Uterus (tissue), 4 donors: ENCODE measurements around the gene SERINC2. TPM values are rescaled to one million over a fixed set of nuclear protein-coding genes. Genes with fewer than 3 reads are reported as not detected.

ENCODE experiments used
- DNase-seq, 2 donors: peaks; one replicate each; pipeline ENCODE4 v3.0.0-alpha.2; 2019 to 2020
- H3K27ac ChIP-seq, 2 donors: fragments of 200-600 bp; sonication (generic); 1 replicate in 1 of 2; 2 replicates in 1 of 2; pipeline ENCODE4 v1.5.1; 2016 to 2018
- H3K27me3 ChIP-seq, 2 donors: fragments of 200-600 bp; sonication (generic); one replicate each; pipeline ENCODE4 v1.5.1; 2018 to 2019; ENCODE audit warnings: control low read depth in 1 of 2
- H3K36me3 ChIP-seq, 2 donors: fragments of 200-600 bp; sonication (generic); one replicate each; pipeline ENCODE4 v1.5.1; 2019; ENCODE audit warnings: control low read depth in 1 of 2
- H3K4me1 ChIP-seq, 2 donors: fragments of 200-600 bp; sonication (generic); one replicate each; pipeline ENCODE4 v1.5.1; 2018 to 2019; ENCODE audit warnings: control low read depth in 1 of 2
- H3K4me3 ChIP-seq, 2 donors: fragments of 200-600 bp; sonication (generic); 1 replicate in 1 of 2; 2 replicates in 1 of 2; pipeline ENCODE4 v1.5.1; 2018 to 2019; ENCODE audit warnings: mild to moderate bottlenecking in 1 of 2
- H3K9me3 ChIP-seq, 2 donors: fragments of 200-600 bp; sonication (generic); one replicate each; pipeline ENCODE4 v1.5.1; 2019; ENCODE audit warnings: control low read depth in 1 of 2
- CTCF ChIP-seq, 4 experiments: fragments of 200-600 bp in 2 of 4; fragments of 450-650 bp in 2 of 4; sonication (generic) in 2 of 4; IDR thresholded peaks; one replicate each; pipeline ENCODE4 v1.5.1; 2016 to 2019; ENCODE audit warnings: antibody characterized with exemption in 4 of 4, mild to moderate bottlenecking in 2 of 4, moderate library complexity in 1 of 4
- POLR2A ChIP-seq, 2 donors: fragments of 450-650 bp; IDR thresholded peaks; one replicate each; pipeline ENCODE4 v1.6.1; 2016; ENCODE audit warnings: antibody characterized with exemption in 2 of 2, mild to moderate bottlenecking in 1 of 2, moderate library complexity in 1 of 2
- intact Hi-C: fragments of 100-400 bp; cut with DNase I; formaldehyde crosslinking; loops from one replicate; pipeline ENCODE4 v1.15.1; 2023; ENCODE audit warnings: low total_unique reads
- total RNA-seq, 4 donors: library from RNA; depleted of rRNA in 3 of 4; stranded (reverse); fragments of >200 nt in 3 of 4; gene quantifications; one replicate each; pipeline versions ENCODE4 v1.1.0 to v1.2.4, GENCODE V29; 2014 to 2023
- donor health status: DM: yes; HTN: yes; CAD: no.

Gene SERINC2
- total RNA-seq, 4 donors from 2014 or later: 0.29 to 3.9 (median 1.7) TPM; not detected in 1

GRCh38 chr1:31447210-31447609, 34.2 kb downstream of the SERINC2 start:
- no peaks in the 10 kb centered on the region for H3K4me1 ChIP-seq
- no peak overlapping the region for H3K4me3 ChIP-seq
- intact Hi-C loops: no loop called here
- TF ChIP-seq CTCF (IDR thresholded peaks at IDR 0.05): no peak
- TF ChIP-seq POLR2A (IDR thresholded peaks at IDR 0.05): no peak
- H3K36me3 ChIP-seq: no peaks in the 10 kb centered on the region
- no peaks in the 10 kb centered on the region for H3K9me3 ChIP-seq
- no peak overlapping the region for H3K27ac ChIP-seq
- H3K27me3 ChIP-seq: peaks cover 0 to 4% of the 10 kb centered on the region in 2 donors
- no peak for DNase-seq

- Histone ChIP-seq H3K27me3 (peaks cover 0 to 4% of the 10 kb centered on the region in 2 donors), H3K4me1 (no peaks in the 10 kb centered on the region), H3K27ac (no peak overlapping the region), H3K36me3 (no peaks in the 10 kb centered on the region), H3K4me3 (no peak overlapping the region), H3K9me3 (peaks cover 0 to 6% of the 10 kb centered on the region in 2 donors)
- TF ChIP-seq CTCF (IDR thresholded peaks at IDR 0.05) (no peak), POLR2A (IDR thresholded peaks at IDR 0.05) (no peak)
- no peak for DNase-seq
- intact Hi-C loops: no loop called here
Measured at GRCh38 chr1:31453384-31454079, 40.5 kb downstream of the SERINC2 start.

DNA sequence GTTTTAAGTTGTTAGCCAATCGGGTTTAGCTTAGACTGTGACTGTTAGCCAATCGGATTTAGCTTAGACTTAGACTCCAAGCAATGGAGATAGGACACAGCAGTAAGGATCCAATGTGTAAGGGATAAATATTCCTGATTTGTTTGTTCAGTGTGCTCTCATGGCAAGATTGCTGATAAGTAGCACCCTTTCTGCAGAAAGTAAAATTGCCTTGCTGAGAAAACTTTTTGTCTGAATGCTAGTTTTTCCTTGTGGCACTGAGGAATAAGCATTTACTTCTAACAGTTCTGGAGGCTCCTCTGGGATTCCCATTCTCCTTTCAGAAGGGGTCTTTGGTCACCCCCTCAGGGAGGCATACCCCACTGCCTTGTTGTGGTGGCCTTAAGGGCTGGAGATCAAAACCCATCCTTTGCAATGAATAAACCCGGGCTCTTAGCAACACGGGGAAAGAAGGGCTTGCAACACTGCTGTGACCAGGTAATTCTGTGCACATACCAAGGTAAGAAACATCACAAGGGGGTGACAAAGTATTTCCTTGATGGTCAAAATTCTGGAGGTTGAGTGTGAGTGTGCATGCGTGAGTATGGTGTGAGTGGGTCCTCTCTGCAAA, 45.4 kb downstream of the SERINC2 start:
- TF ChIP-seq POLR2A (IDR thresholded peaks at IDR 0.05) (no peak), CTCF (IDR thresholded peaks at IDR 0.05) (no peak)
- intact Hi-C loops: no loop called here
- peaks cover 0 to 13% of the 10 kb centered on the region in 2 donors for H3K9me3 ChIP-seq

DNA sequence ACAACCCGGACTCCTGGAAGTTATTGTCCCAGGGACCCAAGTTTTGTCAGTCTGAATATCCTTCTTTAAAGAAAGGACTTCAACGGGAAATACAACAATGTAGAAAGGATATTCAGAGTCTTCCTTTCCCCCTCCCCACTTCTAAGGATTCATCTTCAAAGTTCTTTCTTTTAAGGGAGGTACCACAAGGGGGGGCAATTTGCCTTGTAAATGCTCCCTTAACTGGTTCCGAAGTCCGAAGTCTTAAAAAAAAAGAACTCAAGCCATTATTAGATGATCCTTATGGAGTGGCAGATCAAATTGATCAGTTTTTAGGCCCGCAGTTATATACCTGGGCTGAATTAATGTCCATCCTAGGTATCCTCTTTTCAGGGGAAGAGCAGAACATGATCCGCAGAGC, 47.0 kb downstream of the SERINC2 start:
- TF ChIP-seq POLR2A (IDR thresholded peaks at IDR 0.05) (no peak), CTCF (IDR thresholded peaks at IDR 0.05) (no peak)
- Histone ChIP-seq H3K27ac (no peak overlapping the region), H3K36me3 (no peaks in the 10 kb centered on the region), H3K9me3 (peaks cover 0 to 13% of the 10 kb centered on the region in 2 donors), H3K27me3 (no peaks in the 10 kb centered on the region), H3K4me3 (no peak overlapping the region), H3K4me1 (no peaks in the 10 kb centered on the region)
- intact Hi-C loops: no loop called here
- DNase-seq: no peak

More for the DNA sequence above, 45.4 kb downstream of the SERINC2 start:
- no peaks in the 10 kb centered on the region for H3K4me1 ChIP-seq
- H3K4me3 ChIP-seq: no peak overlapping the region
- DNase-seq: no peak
- no peaks in the 10 kb centered on the region for H3K27me3 ChIP-seq
- no peak overlapping the region for H3K27ac ChIP-seq
- H3K36me3 ChIP-seq: no peaks in the 10 kb centered on the region

GRCh38 chr1:31467005-31467674, 54.1 kb downstream of the SERINC2 start:
- intact Hi-C loops: no loop called here
- Histone ChIP-seq H3K27ac (no peak overlapping the region), H3K4me3 (no peak overlapping the region), H3K36me3 (no peaks in the 10 kb centered on the region), H3K27me3 (no peaks in the 10 kb centered on the region), H3K9me3 (no peaks in the 10 kb centered on the region), H3K4me1 (no peaks in the 10 kb centered on the region)
- TF ChIP-seq CTCF (IDR thresholded peaks at IDR 0.05) (no peak), POLR2A (IDR thresholded peaks at IDR 0.05) (no peak)
- no peak for DNase-seq
